NOMO-1 treated with dmso at 0.1 percent for 144 hours (cell line): ENCODE results near the gene KATNAL1.
"Not testable (repeated sequence)": the region's sequence is repeated elsewhere in the genome, so short reads cannot be mapped to it uniquely, and the experiment has no call there.

Source experiments
- DNase-seq: peaks from one replicate; lab custom pipeline; 2025; ENCODE audit not compliant: unreplicated experiment; lab: John Stamatoyannopoulos, UW

Gene KATNAL1

DNA sequence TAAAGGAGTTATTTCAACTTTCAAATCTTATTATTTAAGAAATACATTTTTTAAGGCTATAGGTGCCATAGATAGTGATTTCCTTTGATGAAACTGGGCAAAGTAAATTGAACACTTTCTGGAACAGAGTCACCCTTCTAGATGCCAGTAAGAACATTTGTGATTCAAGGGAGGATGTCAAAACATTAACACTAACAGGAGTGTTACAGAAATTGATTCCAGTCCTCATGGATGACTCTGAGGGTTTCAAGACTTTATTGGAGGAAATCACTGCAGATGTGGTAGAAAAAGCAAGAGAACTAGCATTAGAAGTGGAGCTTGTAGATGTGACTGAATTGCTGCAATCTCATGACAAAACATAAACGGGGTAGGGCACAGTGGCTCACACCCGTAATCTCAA lies 12.2 kb downstream of the KATNAL1 start:
- no peak for DNase-seq

DNA sequence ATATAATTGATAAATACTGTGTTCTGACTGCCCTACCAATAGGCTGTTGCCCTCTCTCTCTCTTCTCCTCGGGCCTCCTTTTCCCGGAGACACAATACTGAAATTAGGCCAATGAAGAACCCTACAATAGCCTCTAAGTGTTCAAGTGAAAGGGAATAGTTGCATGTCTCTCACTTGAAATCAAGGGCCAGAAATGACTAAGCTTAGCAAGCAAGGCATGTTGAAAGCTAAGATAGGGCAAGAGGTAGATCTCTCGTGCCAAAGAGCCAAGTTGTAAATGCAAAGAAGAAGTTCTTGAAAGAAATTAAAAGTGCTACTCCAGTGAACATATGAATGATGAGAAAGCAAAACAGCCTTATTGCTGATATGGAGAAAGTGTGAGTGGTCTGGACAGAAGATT lies 13.3 kb downstream of the KATNAL1 start:
- DNase-seq, result no peak

DNA sequence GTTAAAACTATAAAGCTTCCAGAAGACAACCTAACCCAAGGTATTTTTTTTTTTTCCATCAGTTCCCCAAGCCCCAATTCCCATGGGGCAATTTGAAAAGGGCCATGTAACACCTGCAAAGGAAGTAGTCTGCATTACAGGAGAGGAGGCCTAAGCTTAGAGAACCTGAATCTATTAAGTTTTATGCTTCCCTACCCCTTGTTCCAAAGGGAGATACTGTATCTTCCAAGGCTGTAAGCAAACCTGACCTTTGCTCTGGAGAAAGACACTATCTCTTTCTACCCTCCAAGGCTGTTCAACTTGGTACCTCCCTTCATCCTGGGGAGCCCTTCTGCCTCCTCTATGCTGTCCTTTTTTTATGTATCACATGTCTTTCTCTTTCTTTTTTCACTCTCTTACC lies 15.0 kb downstream of the KATNAL1 start:
- DNase-seq, result no peak

- no peak for DNase-seq
Observed at GRCh38 chr13:30290812-30291436, 16.4 kb downstream of the KATNAL1 start.

- DNase-seq, result no peak
Observed at GRCh38 chr13:30289533-30289932, 17.8 kb downstream of the KATNAL1 start.

DNA sequence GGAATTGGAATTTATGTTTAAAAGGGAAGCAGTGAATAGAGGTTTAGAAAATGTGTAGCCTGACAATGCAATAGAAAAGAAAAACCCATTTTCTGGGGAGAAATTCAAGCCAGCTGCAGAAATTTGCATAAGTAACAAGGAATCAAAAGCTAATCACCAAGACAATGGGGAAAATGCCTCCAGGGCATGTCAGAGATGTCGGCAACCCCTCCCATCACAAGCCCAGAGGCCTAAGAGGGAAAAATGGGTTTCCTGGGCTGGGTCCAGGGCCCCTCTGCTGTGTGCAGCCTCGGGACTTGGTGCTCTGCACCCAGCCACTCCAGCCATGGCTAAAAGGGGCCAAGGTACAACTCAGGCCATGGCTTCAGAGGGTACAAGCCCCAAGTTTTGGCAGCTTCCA lies 21.3 kb downstream of the KATNAL1 start:
- not testable (repeated sequence) for DNase-seq

DNA sequence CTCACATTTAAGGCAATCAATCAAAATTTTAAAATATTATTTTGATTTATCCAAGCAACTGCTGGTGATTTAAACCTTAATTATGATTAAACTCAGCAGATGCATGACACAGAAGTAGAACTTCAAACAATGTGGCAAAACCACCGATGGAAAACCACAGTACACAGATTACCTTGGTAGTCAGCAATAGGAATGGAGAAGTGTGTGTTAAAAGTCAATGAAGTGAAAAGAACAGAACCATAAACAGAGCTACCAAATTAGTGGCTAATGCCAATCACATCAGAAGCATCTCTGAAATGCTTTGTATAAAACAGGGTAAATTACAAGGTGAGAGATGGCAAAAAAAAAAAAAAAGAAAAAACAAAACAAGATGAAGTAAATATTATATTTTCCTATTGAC lies 31.2 kb downstream of the KATNAL1 start:
- no peak for DNase-seq

GRCh38 chr13:30274083-30274482 lies 33.3 kb downstream of the KATNAL1 start:
- no peak for DNase-seq

DNA sequence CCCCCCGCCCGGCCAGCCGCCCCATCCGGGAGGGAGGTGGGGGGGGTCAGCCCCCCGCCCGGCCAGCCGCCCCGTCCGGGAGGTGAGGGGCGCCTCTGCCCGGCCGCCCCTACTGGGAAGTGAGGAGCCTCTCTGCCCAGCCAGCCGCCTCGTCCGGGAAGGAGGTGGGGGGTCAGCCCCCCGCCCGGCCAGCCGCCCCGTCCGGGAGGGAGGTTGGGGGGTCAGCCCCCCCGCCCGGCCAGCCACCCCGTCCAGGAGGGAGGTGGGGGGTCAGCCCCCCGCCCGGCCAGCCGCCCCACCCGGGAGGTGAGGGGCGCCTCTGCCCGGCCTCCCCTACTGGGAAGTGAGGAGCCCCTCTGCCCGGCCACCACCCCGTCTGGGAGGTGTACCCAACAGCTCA lies 37.3 kb downstream of the KATNAL1 start:
- not testable (repeated sequence) for DNase-seq

DNA sequence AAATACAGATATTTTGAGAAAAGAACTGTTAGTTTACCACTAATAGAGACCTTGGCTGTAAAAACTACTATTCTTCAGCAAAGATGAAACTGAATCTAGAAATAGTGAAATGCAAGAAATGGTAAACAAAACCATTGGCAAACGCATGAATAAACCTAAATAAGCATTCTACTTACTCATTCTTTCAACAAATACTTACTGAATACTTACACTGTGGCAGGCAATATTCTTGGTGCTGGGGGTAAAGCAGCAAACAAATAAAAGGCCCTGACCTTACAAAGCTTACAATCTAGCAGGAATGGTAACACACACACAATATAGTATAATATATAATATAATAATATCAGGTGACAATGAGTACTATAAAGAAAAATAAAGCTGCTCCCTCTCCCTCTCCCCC lies 38.7 kb downstream of the KATNAL1 start:
- DNase-seq, result no peak

DNA sequence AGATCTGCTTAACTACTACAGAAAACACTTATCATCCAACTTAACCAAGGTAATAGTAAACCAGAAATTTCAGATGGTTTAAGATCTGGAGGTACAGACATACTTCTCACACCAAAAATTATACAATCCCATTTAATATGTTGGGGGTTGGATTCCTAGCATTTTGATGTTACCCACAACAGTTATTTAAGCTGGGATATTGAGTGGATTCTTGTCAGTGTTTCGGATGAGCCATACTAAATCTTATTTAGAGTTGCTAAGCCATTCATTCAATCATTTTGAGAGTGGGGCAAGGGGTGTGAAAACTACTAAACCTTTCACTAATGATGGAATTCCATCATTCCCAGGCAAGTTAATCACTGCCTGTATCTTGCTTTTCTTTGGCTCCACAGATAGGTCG lies 40.6 kb downstream of the KATNAL1 start:
- DNase-seq, result no peak

GRCh38 chr13:30259149-30259733 lies 48.1 kb downstream of the KATNAL1 start:
- DNase-seq, result not testable (repeated sequence)

- no peak for DNase-seq
Observed at GRCh38 chr13:30257468-30258099, 49.8 kb downstream of the KATNAL1 start.

DNA sequence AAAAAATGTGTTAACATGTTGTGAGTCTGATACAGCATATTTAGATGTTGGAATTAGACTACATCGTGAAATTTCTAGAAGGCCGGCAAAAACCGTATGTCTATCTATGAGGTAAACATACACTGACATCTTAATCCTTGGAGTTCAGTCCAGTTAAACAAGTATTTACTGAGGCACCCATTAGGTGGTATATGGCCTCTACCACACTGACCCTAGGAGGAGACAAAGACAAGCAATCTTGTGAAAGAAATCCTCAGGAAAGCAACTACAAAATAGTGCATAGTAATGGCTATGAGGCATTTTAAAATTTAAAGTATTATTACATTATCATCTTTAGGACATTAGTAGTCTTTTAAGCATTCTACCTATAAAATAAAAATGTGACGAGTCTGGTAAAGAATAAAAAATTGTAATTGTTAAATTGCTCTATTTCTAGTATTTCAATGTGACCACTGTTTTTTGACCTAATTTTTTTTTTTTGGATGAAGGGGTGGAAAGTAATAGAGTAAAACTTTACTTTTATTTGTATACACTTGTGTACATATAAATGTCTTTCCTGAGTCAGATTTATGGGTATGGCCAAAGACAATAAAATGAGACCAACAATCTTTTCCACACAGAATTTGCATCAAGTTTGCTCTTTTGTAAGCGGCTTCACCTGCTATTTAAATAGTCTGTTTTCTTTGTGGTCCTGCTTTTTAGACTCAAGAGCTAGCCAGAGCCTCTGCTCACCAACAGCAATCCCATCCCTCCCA lies 50.5 kb downstream of the KATNAL1 start:
- no peak for DNase-seq

DNA sequence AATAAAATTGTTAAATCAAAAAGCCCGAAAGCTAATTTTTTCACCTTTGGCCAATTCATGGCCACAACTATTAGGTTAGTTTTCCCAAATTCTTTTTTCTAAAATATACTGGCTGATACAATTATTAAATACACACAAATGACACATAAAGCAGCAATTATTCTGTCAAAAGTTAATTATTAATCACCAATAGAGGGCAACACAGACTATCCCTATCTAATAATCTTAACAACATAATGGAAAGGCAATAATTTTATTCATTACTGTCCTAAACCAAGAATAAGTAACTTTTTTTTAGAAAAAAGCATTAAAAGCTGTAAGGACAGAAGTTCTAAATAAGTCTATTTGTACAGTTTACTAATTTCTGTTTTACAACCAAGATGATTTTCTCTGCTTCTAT lies 51.7 kb downstream of the KATNAL1 start:
- no peak for DNase-seq

DNA sequence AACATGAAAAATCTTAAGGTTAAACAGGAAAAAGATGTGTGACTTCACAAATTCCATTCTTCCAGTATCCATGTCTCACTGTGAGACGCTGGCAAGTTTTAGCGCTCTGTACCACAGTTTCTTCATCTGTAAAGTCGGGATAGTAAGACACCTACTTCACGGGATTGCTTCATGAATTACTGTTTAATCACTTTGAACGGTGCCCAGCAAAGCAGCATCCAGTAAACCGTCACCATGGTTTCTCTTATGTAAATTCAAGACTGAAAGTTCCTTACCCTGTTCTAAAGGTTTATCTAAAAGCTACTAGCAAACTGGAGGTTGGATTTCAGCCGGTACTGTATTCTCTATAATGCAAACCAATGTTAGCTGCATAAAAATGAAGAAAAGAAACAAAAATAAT lies 53.5 kb downstream of the KATNAL1 start:
- no peak for DNase-seq

- DNase-seq, result no peak
Observed at GRCh38 chr13:30247406-30247805, 59.9 kb downstream of the KATNAL1 start.

GRCh38 chr13:30241532-30241931 lies 65.8 kb downstream of the KATNAL1 start:
- DNase-seq, result no peak

GRCh38 chr13:30240608-30241007 lies 66.7 kb downstream of the KATNAL1 start:
- DNase-seq, result no peak

- no peak for DNase-seq
Observed at GRCh38 chr13:30235216-30235615, 72.1 kb downstream of the KATNAL1 start.

- no peak for DNase-seq
Observed at GRCh38 chr13:30234619-30235162, 72.7 kb downstream of the KATNAL1 start.

DNA sequence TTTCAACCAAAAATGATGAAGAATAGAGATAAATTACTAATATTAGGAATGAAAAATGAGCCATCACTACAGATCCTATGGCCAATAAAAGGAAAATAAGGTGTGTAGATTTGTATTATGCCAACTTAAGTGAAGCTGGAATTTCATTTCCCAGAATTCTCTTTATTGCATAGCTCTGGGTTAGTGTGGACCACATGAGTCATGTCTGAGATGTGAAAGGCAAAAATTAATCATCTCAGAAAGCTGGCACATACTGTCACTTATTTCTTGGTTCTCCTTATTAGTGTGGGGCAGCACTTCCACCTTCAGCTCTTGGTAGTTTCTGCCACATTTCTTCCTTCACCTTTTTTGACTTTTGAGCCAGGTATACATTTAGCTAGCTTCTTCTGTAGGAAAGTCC lies 82.6 kb downstream of the KATNAL1 start:
- no peak for DNase-seq
